Left ventricle myocardium inferior (tissue), 1 donor: ENCODE data around the gene PCDH15. TPM values are rescaled to one million over a fixed set of nuclear protein-coding genes. Genes with fewer than 3 reads are reported as not detected.

ENCODE experiments used
- DNase-seq: peaks from one replicate; pipeline ENCODE4 v3.0.0-alpha.2; 2020
- H3K27ac ChIP-seq: fragments of 200-600 bp; replicated peaks from 2 replicates; pipeline ENCODE4 v1.8.0; 2021
- H3K27me3 ChIP-seq: fragments of 200-600 bp; 2 replicates; pipeline ENCODE4 v1.8.0; 2021; ENCODE audit warnings: low read depth
- H3K36me3 ChIP-seq: fragments of 200-600 bp; 2 replicates; pipeline ENCODE4 v1.8.0; 2021
- H3K4me1 ChIP-seq: fragments of 200-600 bp; 2 replicates; pipeline ENCODE4 v1.8.0; 2021
- H3K4me3 ChIP-seq: fragments of 200-600 bp; 2 replicates; pipeline ENCODE4 v1.8.0; 2021; ENCODE audit warnings: mild to moderate bottlenecking, moderate library complexity
- H3K9me3 ChIP-seq: fragments of 200-600 bp; replicated peaks from 2 replicates; pipeline ENCODE4 v1.8.0; 2021
- intact Hi-C: fragments of 100-400 bp; cut with micrococcal nuclease; formaldehyde crosslinking; loops from one replicate; pipeline ENCODE4 v1.11.0; 2022
- total RNA-seq: library from RNA; stranded (reverse); fragmentation: NEBNext Ultra II Directional; extraction: Animal tissue kit (Norgen Biotek cat#: 25700); gene quantifications from one replicate; pipeline ENCODE4 v1.2.1, GENCODE V29; 2021
- TF ChIP-seq, protein P1 (sequence below): fragments of 200-600 bp; IDR thresholded peaks from 2 replicates; pipeline ENCODE4 v1.8.0; 2021; ENCODE audit warnings: antibody characterized with exemption, mild to moderate bottlenecking, borderline replicate concordance
- donor health status: DM: no; HTN: yes; CAD: no; lungs with severe emphysema.

Gene PCDH15
- total RNA-seq, 1 donor from 2014 or later, result 0.19 TPM

DNA sequence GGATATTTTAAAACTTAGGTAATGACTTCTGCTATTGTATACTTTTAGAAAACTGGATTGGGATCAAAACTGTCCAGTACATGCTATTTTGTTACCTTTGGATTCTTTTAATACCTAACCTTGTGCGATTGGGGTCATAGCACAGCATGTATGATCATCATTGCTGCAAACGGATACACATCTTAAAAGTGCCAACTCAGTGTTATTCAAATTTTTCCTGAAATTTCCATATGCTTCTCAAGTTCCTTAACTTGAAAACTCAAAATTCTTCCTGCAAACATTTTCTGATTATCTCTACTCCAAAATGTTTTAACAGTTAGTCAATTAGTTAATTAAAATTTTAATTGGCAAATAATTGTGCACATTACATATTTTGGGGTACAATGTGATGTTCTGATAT, 147.5 kb downstream of the PCDH15 start:
- Histone ChIP-seq H3K27me3 (no peaks in the 10 kb centered on the region), H3K27ac (no peak overlapping the region), H3K9me3 (peaks cover 14% of the 10 kb centered on the region), H3K4me3 (no peak overlapping the region), H3K36me3 (no peaks in the 10 kb centered on the region), H3K4me1 (no peaks in the 10 kb centered on the region)
- DNase-seq, result no peak
- intact Hi-C loops, result no loop called here
- TF ChIP-seq, protein P1, sequence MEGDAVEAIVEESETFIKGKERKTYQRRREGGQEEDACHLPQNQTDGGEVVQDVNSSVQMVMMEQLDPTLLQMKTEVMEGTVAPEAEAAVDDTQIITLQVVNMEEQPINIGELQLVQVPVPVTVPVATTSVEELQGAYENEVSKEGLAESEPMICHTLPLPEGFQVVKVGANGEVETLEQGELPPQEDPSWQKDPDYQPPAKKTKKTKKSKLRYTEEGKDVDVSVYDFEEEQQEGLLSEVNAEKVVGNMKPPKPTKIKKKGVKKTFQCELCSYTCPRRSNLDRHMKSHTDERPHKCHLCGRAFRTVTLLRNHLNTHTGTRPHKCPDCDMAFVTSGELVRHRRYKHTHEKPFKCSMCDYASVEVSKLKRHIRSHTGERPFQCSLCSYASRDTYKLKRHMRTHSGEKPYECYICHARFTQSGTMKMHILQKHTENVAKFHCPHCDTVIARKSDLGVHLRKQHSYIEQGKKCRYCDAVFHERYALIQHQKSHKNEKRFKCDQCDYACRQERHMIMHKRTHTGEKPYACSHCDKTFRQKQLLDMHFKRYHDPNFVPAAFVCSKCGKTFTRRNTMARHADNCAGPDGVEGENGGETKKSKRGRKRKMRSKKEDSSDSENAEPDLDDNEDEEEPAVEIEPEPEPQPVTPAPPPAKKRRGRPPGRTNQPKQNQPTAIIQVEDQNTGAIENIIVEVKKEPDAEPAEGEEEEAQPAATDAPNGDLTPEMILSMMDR, result no peak

- H3K9me3 ChIP-seq, result no peaks in the 10 kb centered on the region
- H3K4me1 ChIP-seq, result no peaks in the 10 kb centered on the region
- H3K27me3 ChIP-seq, result no peaks in the 10 kb centered on the region
- intact Hi-C loops, result no loop called here
- no peaks in the 10 kb centered on the region for H3K36me3 ChIP-seq
- no peak for DNase-seq
- TF ChIP-seq, protein P1, result no peak
- no peak overlapping the region for H3K4me3 ChIP-seq
- H3K27ac ChIP-seq, result no peak overlapping the region
These were observed 150.5 kb downstream of the PCDH15 start for GRCh38 chr10:54650547-54650946.

DNA sequence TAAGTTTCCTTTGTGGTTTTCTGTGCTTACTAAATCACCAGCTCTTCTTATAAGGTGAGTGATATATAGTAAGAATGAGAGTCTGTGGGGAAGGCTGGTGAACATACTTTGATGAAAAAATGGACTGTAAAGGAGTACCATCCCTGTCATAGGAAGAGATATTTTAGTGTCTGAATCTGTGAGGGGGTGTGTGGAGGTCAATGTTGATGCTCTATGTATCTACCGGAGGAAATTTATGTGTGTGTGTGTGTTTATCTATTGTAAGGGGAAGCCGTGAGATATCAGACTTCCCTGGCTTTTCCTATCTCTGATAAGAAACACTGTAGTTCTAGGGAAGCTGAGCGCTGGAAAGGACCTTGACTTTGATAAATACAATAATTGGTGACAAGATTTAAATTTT, 179.0 kb downstream of the PCDH15 start:
- Histone ChIP-seq H3K4me3 (no peak overlapping the region), H3K36me3 (no peaks in the 10 kb centered on the region), H3K4me1 (no peaks in the 10 kb centered on the region), H3K27ac (no peak overlapping the region), H3K9me3 (no peaks in the 10 kb centered on the region), H3K27me3 (no peaks in the 10 kb centered on the region)
- intact Hi-C loops, result no loop called here
- DNase-seq, result no peak
- TF ChIP-seq, protein P1, result no peak

GRCh38 chr10:54620352-54620751, 180.7 kb downstream of the PCDH15 start:
- intact Hi-C loops, result no loop called here
- no peak for DNase-seq
- TF ChIP-seq, protein P1, result no peak
- Histone ChIP-seq H3K4me1 (no peaks in the 10 kb centered on the region), H3K4me3 (no peak overlapping the region), H3K9me3 (no peaks in the 10 kb centered on the region), H3K27me3 (no peaks in the 10 kb centered on the region), H3K36me3 (no peaks in the 10 kb centered on the region), H3K27ac (no peak overlapping the region)

- DNase-seq, result no peak
- TF ChIP-seq, protein P1, result no peak
- Histone ChIP-seq H3K9me3 (no peaks in the 10 kb centered on the region), H3K36me3 (no peaks in the 10 kb centered on the region), H3K4me1 (no peaks in the 10 kb centered on the region), H3K4me3 (no peak overlapping the region), H3K27ac (no peak overlapping the region), H3K27me3 (no peaks in the 10 kb centered on the region)
- intact Hi-C loops, result no loop called here
These were observed 187.0 kb downstream of the PCDH15 start for GRCh38 chr10:54614072-54614471.

- Histone ChIP-seq H3K9me3 (no peaks in the 10 kb centered on the region), H3K27me3 (no peaks in the 10 kb centered on the region), H3K4me1 (no peaks in the 10 kb centered on the region), H3K4me3 (no peak overlapping the region), H3K27ac (no peak overlapping the region), H3K36me3 (no peaks in the 10 kb centered on the region)
- DNase-seq, result no peak
- intact Hi-C loops, result no loop called here
- TF ChIP-seq, protein P1, result no peak
These were observed 187.9 kb downstream of the PCDH15 start for GRCh38 chr10:54613162-54613561.
